ENCODE data around the gene KIF1B.
"Not testable (repeated sequence)": the region's sequence is repeated elsewhere in the genome, so short reads cannot be mapped to it uniquely, and the experiment has no call there.

The KIF1B gene

GRCh38 chr1:10192263-10192662, 18.1 kb upstream of the KIF1B start:
- no peak for DNase-seq (ENCODE audit: low read depth)

GRCh38 chr1:10193288-10193687, 17.1 kb upstream of the KIF1B start:
- no peak for DNase-seq (ENCODE audit: low read depth)

- DNase-seq (ENCODE audit: low read depth), result no peak
Measured at GRCh38 chr1:10195570-10195969, 14.8 kb upstream of the KIF1B start.

GRCh38 chr1:10196976-10197375, 13.4 kb upstream of the KIF1B start:
- no peak for DNase-seq (ENCODE audit: low read depth)

- DNase-seq (ENCODE audit: low read depth), result no peak
Measured at GRCh38 chr1:10200620-10201019, 9.8 kb upstream of the KIF1B start.

- DNase-seq (ENCODE audit: low read depth), result no peak
Measured at GRCh38 chr1:10204003-10204642, 6.2 kb upstream of the KIF1B start.

- not testable (repeated sequence) for DNase-seq (ENCODE audit: low read depth)
Measured at GRCh38 chr1:10205206-10205605, 5.2 kb upstream of the KIF1B start.

GRCh38 chr1:10207810-10208209, 2.6 kb upstream of the KIF1B start:
- DNase-seq (ENCODE audit: low read depth), result no peak

GRCh38 chr1:10208537-10208936, 1.8 kb upstream of the KIF1B start:
- no peak for DNase-seq (ENCODE audit: low read depth)

GRCh38 chr1:10209590-10209904, 823 bp upstream of the KIF1B start:
- DNase-seq (ENCODE audit: low read depth), result no peak

- DNase-seq (ENCODE audit: low read depth), result no peak
Measured at GRCh38 chr1:10210841-10211804, 753 bp downstream of the KIF1B start.

GRCh38 chr1:10211805-10212410, 1.5 kb downstream of the KIF1B start:
- DNase-seq (ENCODE audit: low read depth), result no peak

GRCh38 chr1:10212476-10212875, 2.1 kb downstream of the KIF1B start:
- DNase-seq (ENCODE audit: low read depth), result no peak

- no peak for DNase-seq (ENCODE audit: low read depth)
Measured at GRCh38 chr1:10213186-10213705, 2.9 kb downstream of the KIF1B start.

GRCh38 chr1:10216090-10216749, 5.8 kb downstream of the KIF1B start:
- DNase-seq (ENCODE audit: low read depth), result no peak

- no peak for DNase-seq (ENCODE audit: low read depth)
Measured at GRCh38 chr1:10217748-10218441, 7.5 kb downstream of the KIF1B start.

GRCh38 chr1:10220200-10220599, 9.8 kb downstream of the KIF1B start:
- no peak for DNase-seq (ENCODE audit: low read depth)

- not testable (repeated sequence) for DNase-seq (ENCODE audit: low read depth)
Measured at GRCh38 chr1:10220657-10221056, 10.3 kb downstream of the KIF1B start.

GRCh38 chr1:10225573-10225972, 15.2 kb downstream of the KIF1B start:
- no peak for DNase-seq (ENCODE audit: low read depth)

GRCh38 chr1:10228528-10228927, 18.2 kb downstream of the KIF1B start:
- no peak for DNase-seq (ENCODE audit: low read depth)

- DNase-seq (ENCODE audit: low read depth), result no peak
Measured at GRCh38 chr1:10229903-10230302, 19.5 kb downstream of the KIF1B start.

GRCh38 chr1:10232163-10232562, 21.8 kb downstream of the KIF1B start:
- DNase-seq (ENCODE audit: low read depth), result no peak
